ENCODE data around the gene CMA1.
"Not testable (repeated sequence)": the region's sequence is repeated elsewhere in the genome, so short reads cannot be mapped to it uniquely, and the experiment has no call there.

The CMA1 gene

GRCh38 chr14:24508155-24508840 lies at the start of gene CMA1:
Gene CMA1 (minus strand): TSS chr14:24508265. CDS start chr14:24508235, 30 bp downstream.
- no peak for DNase-seq (ENCODE audit: low read depth, low spot score)

GRCh38 chr14:24556756-24557155 lies 48.7 kb upstream of the CMA1 start:
- no peak for DNase-seq (ENCODE audit: low read depth, low spot score)

GRCh38 chr14:24549064-24549463 lies 41.0 kb upstream of the CMA1 start:
- DNase-seq (ENCODE audit: low read depth, low spot score), result not testable (repeated sequence)

- DNase-seq (ENCODE audit: low read depth, low spot score), result no peak
Measured at GRCh38 chr14:24542346-24542936, 34.4 kb upstream of the CMA1 start.

- DNase-seq (ENCODE audit: low read depth, low spot score), result no peak
Measured at GRCh38 chr14:24535737-24536136, 27.7 kb upstream of the CMA1 start.

GRCh38 chr14:24534286-24534685 lies 26.2 kb upstream of the CMA1 start:
- DNase-seq (ENCODE audit: low read depth, low spot score), result no peak

- not testable (repeated sequence) for DNase-seq (ENCODE audit: low read depth, low spot score)
Measured at GRCh38 chr14:24525877-24526620, 18.0 kb upstream of the CMA1 start.

- DNase-seq (ENCODE audit: low read depth, low spot score), result no peak
Measured at GRCh38 chr14:24518851-24519250, 10.8 kb upstream of the CMA1 start.

GRCh38 chr14:24514209-24514608 lies 6.1 kb upstream of the CMA1 start:
- no peak for DNase-seq (ENCODE audit: low read depth, low spot score)

- no peak for DNase-seq (ENCODE audit: low read depth, low spot score)
Measured at GRCh38 chr14:24513009-24513408, 4.9 kb upstream of the CMA1 start.

GRCh38 chr14:24506443-24506842 lies 1.6 kb downstream of the CMA1 start:
- no peak for DNase-seq (ENCODE audit: low read depth, low spot score)

GRCh38 chr14:24504425-24504950 lies 3.6 kb downstream of the CMA1 start:
- DNase-seq (ENCODE audit: low read depth, low spot score), result no peak

- DNase-seq (ENCODE audit: low read depth, low spot score), result not testable (repeated sequence)
Measured at GRCh38 chr14:24491586-24492408, 16.3 kb downstream of the CMA1 start.

- no peak for DNase-seq (ENCODE audit: low read depth, low spot score)
Measured at GRCh38 chr14:24483604-24484252, 24.3 kb downstream of the CMA1 start.

- not testable (repeated sequence) for DNase-seq (ENCODE audit: low read depth, low spot score)
Measured at GRCh38 chr14:24482699-24483303, 25.3 kb downstream of the CMA1 start.

GRCh38 chr14:24481622-24482324 lies 26.3 kb downstream of the CMA1 start:
- DNase-seq (ENCODE audit: low read depth, low spot score), result no peak

GRCh38 chr14:24479999-24480398 lies 28.1 kb downstream of the CMA1 start:
- DNase-seq (ENCODE audit: low read depth, low spot score), result not testable (repeated sequence)

GRCh38 chr14:24475261-24475660 lies 32.8 kb downstream of the CMA1 start:
- DNase-seq (ENCODE audit: low read depth, low spot score), result no peak

GRCh38 chr14:24473211-24473610 lies 34.9 kb downstream of the CMA1 start:
- DNase-seq (ENCODE audit: low read depth, low spot score), result no peak

- DNase-seq (ENCODE audit: low read depth, low spot score), result not testable (repeated sequence)
Measured at GRCh38 chr14:24470450-24470849, 37.6 kb downstream of the CMA1 start.

Data from brain pericyte (primary cell).